Neural progenitor cell (in vitro differentiated cells): ENCODE data around the gene POLDIP2. TPM values are rescaled to one million over a fixed set of nuclear protein-coding genes. Genes with fewer than 3 reads are reported as not detected.
A peak's percentile ranks its signal among the peaks of the same experiment; 100 is the strongest.

ENCODE experiments used
- DNase-seq: peaks from one replicate; pipeline ENCODE4 v3.0.0-alpha.2; 2016; ENCODE audit warnings: low spot score
- H2AFZ ChIP-seq: fragments of 200-600 bp; sonication (generic); replicated peaks from 2 replicates; pipeline ENCODE4 v1.6.1; 2016; ENCODE audit warnings: antibody characterized with exemption
- H3F3A ChIP-seq: fragments of 200-600 bp; sonication (generic); 2 replicates; pipeline ENCODE4 v1.6.1; 2016; ENCODE audit warnings: antibody characterized with exemption, low read depth
- H3K27ac ChIP-seq: fragments of 200-600 bp; sonication (generic); 2 replicates; pipeline ENCODE4 v1.5.1; 2016; ENCODE audit warnings: mild to moderate bottlenecking
- H3K27me3 ChIP-seq: fragments of 200-600 bp; sonication (generic); 2 replicates; pipeline ENCODE4 v1.6.1; 2016; ENCODE audit warnings: mild to moderate bottlenecking, moderate library complexity
- H3K36me3 ChIP-seq: fragments of 200-600 bp; sonication (generic); 2 replicates; pipeline ENCODE4 v1.5.1; 2016
- H3K4me1 ChIP-seq: fragments of 200-600 bp; sonication (generic); 2 replicates; pipeline ENCODE4 v1.6.1; 2016; ENCODE audit warnings: mixed run types
- H3K4me2 ChIP-seq: fragments of 200-600 bp; sonication (generic); 2 replicates; pipeline ENCODE4 v1.6.1; 2016
- H3K4me3 ChIP-seq: fragments of 200-600 bp; sonication (generic); 2 replicates; pipeline ENCODE4 v1.5.1; 2016
- H3K79me2 ChIP-seq: fragments of 200-600 bp; sonication (generic); 2 replicates; pipeline ENCODE4 v1.6.1; 2016; ENCODE audit warnings: low read depth
- H3K9ac ChIP-seq: fragments of 200-600 bp; sonication (generic); 2 replicates; pipeline ENCODE4 v1.6.1; 2016
- H3K9me3 ChIP-seq: fragments of 200-600 bp; sonication (generic); 2 replicates; pipeline ENCODE4 v1.5.1; 2016; ENCODE audit warnings: low read depth
- H4K20me1 ChIP-seq: fragments of 200-600 bp; sonication (generic); 2 replicates; pipeline ENCODE4 v1.6.1; 2016; ENCODE audit warnings: low read depth
- H3K27ac Mint-ChIP-seq: 3 replicates; pipeline ENCODE4 v1.8.0; 2021; ENCODE audit warnings: mixed read lengths
- H3K27me3 Mint-ChIP-seq: 2 replicates; pipeline ENCODE4 v1.8.0; 2022; ENCODE audit warnings: low read depth, mild to moderate bottlenecking, inconsistent platforms, moderate library complexity, mixed read lengths; ENCODE audit not compliant: insufficient read depth
- H3K36me3 Mint-ChIP-seq: 3 replicates; pipeline ENCODE4 v1.8.0; 2021; ENCODE audit warnings: mixed read lengths
- H3K4me1 Mint-ChIP-seq: 3 replicates; pipeline ENCODE4 v1.8.0; 2021; ENCODE audit warnings: mixed read lengths
- H3K4me3 Mint-ChIP-seq: 3 replicates; pipeline ENCODE4 v1.8.0; 2021; ENCODE audit warnings: mild to moderate bottlenecking, moderate library complexity, mixed read lengths
- H3K9me3 Mint-ChIP-seq: 3 replicates; pipeline ENCODE4 v1.8.0; 2020; ENCODE audit warnings: mixed read lengths
- CTCF ChIP-seq: fragments of 200-600 bp; sonication (generic); IDR thresholded peaks from 2 replicates; pipeline ENCODE4 v1.5.1; 2017; ENCODE audit warnings: antibody characterized with exemption, mild to moderate bottlenecking
- EZH2 ChIP-seq: fragments of 200-600 bp; sonication (generic); IDR thresholded peaks from 2 replicates; pipeline ENCODE4 v1.6.1; 2017; ENCODE audit warnings: antibody characterized with exemption, mild to moderate bottlenecking, moderate library complexity
- EZH2phosphoT487 ChIP-seq: fragments of 200-600 bp; sonication (generic); IDR thresholded peaks from 2 replicates; pipeline ENCODE4 v1.6.1; 2017; ENCODE audit warnings: antibody characterized with exemption
- total RNA-seq: library from RNA; depleted of rRNA; stranded (reverse); fragments of >200 nt; gene quantifications from 2 replicates; pipeline ENCODE4 v1.2.3, GENCODE V29; 2015; ENCODE audit warnings: low replicate concordance

POLDIP2 gene
- total RNA-seq, 1 donor from 2014 or later = 44.6 TPM

- H3K27me3 ChIP-seq = no peaks in the 10 kb centered on the region
- TF ChIP-seq CTCF = no peak
- TF ChIP-seq EZH2 = no peak
- TF ChIP-seq EZH2phosphoT487 = no peak
- H3K27ac Mint-ChIP-seq = peak within 1 kb of the TSS; percentile 99
- H3K27me3 Mint-ChIP-seq = peaks cover 1% of the 10 kb centered on the region
- H3K4me3 Mint-ChIP-seq = peak within 1 kb of the TSS; percentile 98
- peak within 1 kb of the TSS; percentile 83 for H3K4me2 ChIP-seq
- peak within 1 kb of the TSS; percentile 93 for H2AFZ ChIP-seq
- peak within 1 kb of the TSS; percentile 82 for H3K4me3 ChIP-seq
- H3K4me1 Mint-ChIP-seq = peaks cover 31% of the 10 kb centered on the region
- peaks cover 6% of the 10 kb centered on the region for H3K4me1 ChIP-seq
- peak within 1 kb of the TSS; percentile 94 for H3K27ac ChIP-seq
- peaks cover 29% of the 10 kb centered on the region for H4K20me1 ChIP-seq
- no peaks in the 10 kb centered on the region for H3K36me3 ChIP-seq
- H3K9me3 Mint-ChIP-seq = no peaks in the 10 kb centered on the region
- H3K9ac ChIP-seq = peak within 1 kb of the TSS; percentile 91
- peaks cover 44% of the 10 kb centered on the region for H3K79me2 ChIP-seq
- peak; percentile 100 for DNase-seq
- H3K9me3 ChIP-seq = no peaks in the 10 kb centered on the region
- H3K36me3 Mint-ChIP-seq = peaks cover 9% of the 10 kb centered on the region
- peaks cover 23% of the 10 kb centered on the region for H3F3A ChIP-seq
Observed at GRCh38 chr17:28335201-28335958, 21.9 kb downstream of the POLDIP2 start, which contains the start of the genes IFT20 and TNFAIP1. Gene IFT20 (minus strand): TSS chr17:28335472. CDS start chr17:28331985, 3,487 bp downstream. Gene TNFAIP1 (plus strand): TSS chr17:28335761. CDS start chr17:28339522, 3,761 bp downstream.

GRCh38 chr17:28334666-28335200, 22.6 kb downstream of the POLDIP2 start:
- peak overlapping the region; percentile 63 for H3K9ac ChIP-seq
- no peak for DNase-seq
- H3K27me3 Mint-ChIP-seq = peaks cover 2% of the 10 kb centered on the region
- peaks cover 44% of the 10 kb centered on the region for H3K79me2 ChIP-seq
- peaks cover 29% of the 10 kb centered on the region for H4K20me1 ChIP-seq
- peak overlapping the region; percentile 35 for H3K27ac Mint-ChIP-seq
- H3F3A ChIP-seq = peaks cover 25% of the 10 kb centered on the region
- no peaks in the 10 kb centered on the region for H3K9me3 Mint-ChIP-seq
- H3K4me1 ChIP-seq = peaks cover 6% of the 10 kb centered on the region
- peak overlapping the region; percentile 98 for H3K4me3 Mint-ChIP-seq
- TF ChIP-seq CTCF (no peak), EZH2phosphoT487 (no peak), EZH2 (no peak)
- H2AFZ ChIP-seq = peak overlapping the region; percentile 93
- H3K4me3 ChIP-seq = peak overlapping the region; percentile 82
- peaks cover 31% of the 10 kb centered on the region for H3K4me1 Mint-ChIP-seq
- H3K36me3 ChIP-seq = no peaks in the 10 kb centered on the region
- peak overlapping the region; percentile 83 for H3K4me2 ChIP-seq
- no peaks in the 10 kb centered on the region for H3K9me3 ChIP-seq
- H3K36me3 Mint-ChIP-seq = peaks cover 5% of the 10 kb centered on the region
- no peaks in the 10 kb centered on the region for H3K27me3 ChIP-seq
- H3K27ac ChIP-seq = no peak overlapping the region

GRCh38 chr17:28334171-28334570, 23.2 kb downstream of the POLDIP2 start:
- no peaks in the 10 kb centered on the region for H3K27me3 ChIP-seq
- H3K27ac ChIP-seq = no peak overlapping the region
- peak overlapping the region; percentile 35 for H3K27ac Mint-ChIP-seq
- peaks cover 29% of the 10 kb centered on the region for H4K20me1 ChIP-seq
- no peak for DNase-seq
- peak overlapping the region; percentile 98 for H3K4me3 Mint-ChIP-seq
- no peak for TF ChIP-seq EZH2
- TF ChIP-seq EZH2phosphoT487 = no peak
- no peak for TF ChIP-seq CTCF
- no peaks in the 10 kb centered on the region for H3K36me3 ChIP-seq
- peaks cover 5% of the 10 kb centered on the region for H3K36me3 Mint-ChIP-seq
- H3K4me1 Mint-ChIP-seq = peaks cover 31% of the 10 kb centered on the region
- H3K4me2 ChIP-seq = peak overlapping the region; percentile 83
- H3K9ac ChIP-seq = no peak overlapping the region
- H2AFZ ChIP-seq = no peak overlapping the region
- H3K79me2 ChIP-seq = peaks cover 44% of the 10 kb centered on the region
- peaks cover 6% of the 10 kb centered on the region for H3K4me1 ChIP-seq
- H3K9me3 ChIP-seq = no peaks in the 10 kb centered on the region
- H3K27me3 Mint-ChIP-seq = peaks cover 2% of the 10 kb centered on the region
- peaks cover 29% of the 10 kb centered on the region for H3F3A ChIP-seq
- H3K4me3 ChIP-seq = peak overlapping the region; percentile 82
- no peaks in the 10 kb centered on the region for H3K9me3 Mint-ChIP-seq
